ENCODE results near the gene SHMT1.
"Not testable (repeated sequence)": the region's sequence is repeated elsewhere in the genome, so short reads cannot be mapped to it uniquely, and the experiment has no call there.

Gene SHMT1

DNA sequence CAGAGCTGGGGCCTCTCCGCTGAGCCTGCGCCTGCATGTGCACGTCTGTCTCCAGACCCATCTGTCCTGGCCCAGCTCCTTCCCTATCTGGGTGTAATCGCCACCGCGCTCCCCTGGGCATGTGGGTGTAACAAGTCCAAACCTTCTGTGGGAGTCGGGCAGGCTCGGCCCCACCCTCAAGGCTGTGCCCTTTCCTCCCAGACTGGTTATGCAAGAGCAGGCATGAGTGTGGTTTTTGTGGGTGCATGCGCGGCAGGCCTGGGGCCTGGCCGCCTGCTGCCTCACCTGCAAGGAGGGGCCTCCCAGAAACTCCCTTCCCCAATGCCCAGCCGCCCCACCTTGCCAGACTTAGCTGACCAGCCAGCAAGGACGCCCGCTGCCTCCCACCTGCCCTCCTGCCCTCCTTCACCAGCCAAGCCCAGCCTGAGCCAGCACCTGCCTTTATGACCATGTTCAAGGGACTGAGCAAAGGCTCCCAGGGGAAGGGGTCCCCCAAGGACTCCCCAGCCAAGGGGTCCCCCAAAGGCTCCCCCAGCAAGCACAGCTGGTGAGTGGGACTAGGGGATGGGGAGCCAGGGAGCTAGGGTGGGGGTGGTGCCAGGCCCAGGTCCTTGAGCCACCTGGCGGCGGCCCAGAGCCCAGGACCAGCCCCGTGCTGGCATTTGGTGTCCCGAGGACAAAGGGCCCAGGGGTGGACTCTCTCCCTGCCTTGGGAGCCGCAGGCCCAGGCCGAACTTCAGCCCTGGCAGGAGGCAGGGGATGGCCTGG, 14.3 kb upstream of the SHMT1 start, which contains the start of gene EVPLL:
Gene EVPLL, plus strand, starts transcription at position 342 of the 768 bp plus-strand sequence. CDS start 3,160 bp downstream, outside the sequence.
- peaks cover 12% of the 10 kb centered on the region for H3K27me3 ChIP-seq (replicated peaks; ENCODE audit: control insufficient read depth, insufficient read depth, low read length)
- H3K9ac ChIP-seq (ENCODE audit: low read length): no peak within 1 kb of the TSS
- no peak for DNase-seq (ENCODE audit: low read depth)
- no peaks in the 10 kb centered on the region for H3K36me3 ChIP-seq (ENCODE audit: control insufficient read depth, insufficient read depth, low read length, severe bottlenecking)
- no peak within 1 kb of the TSS for H3K4me3 ChIP-seq (ENCODE audit: low read length)
- peaks cover 6% of the 10 kb centered on the region for H3K9me3 ChIP-seq (ENCODE audit: control insufficient read depth, low read length)
- peaks cover 13% of the 10 kb centered on the region for H3K4me1 ChIP-seq (ENCODE audit: control insufficient read depth, insufficient read depth, low read length)

- Histone ChIP-seq H3K27me3 (replicated peaks; ENCODE audit: control insufficient read depth, insufficient read depth, low read length) (peaks cover 17% of the 10 kb centered on the region), H3K4me1 (ENCODE audit: control insufficient read depth, insufficient read depth, low read length) (peaks cover 13% of the 10 kb centered on the region), H3K36me3 (ENCODE audit: control insufficient read depth, insufficient read depth, low read length, severe bottlenecking) (no peaks in the 10 kb centered on the region), H3K9me3 (ENCODE audit: control insufficient read depth, low read length) (peaks cover 6% of the 10 kb centered on the region), H3K9ac (ENCODE audit: low read length) (no peak overlapping the region), H3K4me3 (ENCODE audit: low read length) (no peak overlapping the region)
- no peak for DNase-seq (ENCODE audit: low read depth)
These were observed 10.9 kb upstream of the SHMT1 start for GRCh38 chr17:18374216-18374615.

DNA sequence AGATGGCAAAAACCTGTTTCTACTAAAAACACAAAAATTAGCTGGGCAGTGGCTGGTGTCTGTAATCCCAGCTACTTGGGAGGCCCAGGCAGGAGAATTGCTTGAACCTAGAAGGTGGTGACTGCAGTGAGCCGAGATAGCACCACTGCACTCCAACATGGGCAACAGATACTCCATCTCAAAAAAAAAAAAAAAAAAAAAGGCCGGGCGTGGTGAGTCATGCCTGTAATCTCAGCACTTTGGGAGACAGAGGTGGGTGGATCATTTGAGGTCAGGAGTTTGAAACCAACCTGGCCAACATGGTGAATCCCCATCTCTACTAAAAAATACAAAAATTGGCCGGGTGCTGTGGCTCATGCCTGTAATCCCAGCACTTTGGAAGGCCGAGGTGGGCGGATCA, 9.8 kb upstream of the SHMT1 start:
- not testable (repeated sequence) for DNase-seq (ENCODE audit: low read depth); H3K4me3 ChIP-seq (ENCODE audit: low read length); H3K9me3 ChIP-seq (ENCODE audit: control insufficient read depth, low read length); H3K36me3 ChIP-seq (ENCODE audit: control insufficient read depth, insufficient read depth, low read length, severe bottlenecking); H3K9ac ChIP-seq (ENCODE audit: low read length)
- H3K27me3 ChIP-seq (replicated peaks; ENCODE audit: control insufficient read depth, insufficient read depth, low read length): peaks cover 20% of the 10 kb centered on the region
- peaks cover 11% of the 10 kb centered on the region for H3K4me1 ChIP-seq (ENCODE audit: control insufficient read depth, insufficient read depth, low read length)

DNA sequence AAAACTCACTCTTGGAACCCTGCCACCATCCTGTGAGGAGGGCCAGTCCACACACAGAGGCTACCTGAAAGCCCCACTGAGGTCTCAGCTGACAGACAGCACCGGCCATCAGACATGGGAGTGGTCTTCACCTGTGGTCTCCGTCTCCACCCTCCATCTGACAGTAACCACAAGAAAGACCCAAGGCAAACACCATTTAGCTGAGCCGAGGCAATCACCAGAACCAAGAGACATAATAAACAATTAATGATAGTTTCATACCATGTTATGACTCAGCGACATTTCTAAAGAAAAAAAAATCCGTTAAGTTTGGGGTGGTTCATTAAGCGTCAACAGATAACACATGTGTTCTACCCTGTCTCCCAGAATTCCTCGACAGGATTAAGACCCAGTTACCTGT, 8.1 kb upstream of the SHMT1 start:
- DNase-seq (ENCODE audit: low read depth): no peak
- Histone ChIP-seq H3K4me1 (ENCODE audit: control insufficient read depth, insufficient read depth, low read length) (no peaks in the 10 kb centered on the region), H3K9me3 (ENCODE audit: control insufficient read depth, low read length) (peaks cover 6% of the 10 kb centered on the region), H3K27me3 (replicated peaks; ENCODE audit: control insufficient read depth, insufficient read depth, low read length) (peaks cover 20% of the 10 kb centered on the region), H3K4me3 (ENCODE audit: low read length) (no peak overlapping the region), H3K9ac (ENCODE audit: low read length) (no peak overlapping the region), H3K36me3 (ENCODE audit: control insufficient read depth, insufficient read depth, low read length, severe bottlenecking) (no peaks in the 10 kb centered on the region)

GRCh38 chr17:18370761-18371160, 7.4 kb upstream of the SHMT1 start:
- H3K4me3 ChIP-seq (ENCODE audit: low read length): no peak overlapping the region
- no peak overlapping the region for H3K9ac ChIP-seq (ENCODE audit: low read length)
- H3K4me1 ChIP-seq (ENCODE audit: control insufficient read depth, insufficient read depth, low read length): no peaks in the 10 kb centered on the region
- no peak for DNase-seq (ENCODE audit: low read depth)
- peaks cover 20% of the 10 kb centered on the region for H3K27me3 ChIP-seq (replicated peaks; ENCODE audit: control insufficient read depth, insufficient read depth, low read length)
- H3K9me3 ChIP-seq (ENCODE audit: control insufficient read depth, low read length): peaks cover 6% of the 10 kb centered on the region
- H3K36me3 ChIP-seq (ENCODE audit: control insufficient read depth, insufficient read depth, low read length, severe bottlenecking): no peaks in the 10 kb centered on the region

- no peaks in the 10 kb centered on the region for H3K4me1 ChIP-seq (ENCODE audit: control insufficient read depth, insufficient read depth, low read length)
- peaks cover 20% of the 10 kb centered on the region for H3K27me3 ChIP-seq (replicated peaks; ENCODE audit: control insufficient read depth, insufficient read depth, low read length)
- DNase-seq (ENCODE audit: low read depth): no peak
- no peak overlapping the region for H3K9ac ChIP-seq (ENCODE audit: low read length)
- no peaks in the 10 kb centered on the region for H3K36me3 ChIP-seq (ENCODE audit: control insufficient read depth, insufficient read depth, low read length, severe bottlenecking)
- H3K4me3 ChIP-seq (ENCODE audit: low read length): no peak overlapping the region
- no peaks in the 10 kb centered on the region for H3K9me3 ChIP-seq (ENCODE audit: control insufficient read depth, low read length)
These were observed 5.6 kb upstream of the SHMT1 start for GRCh38 chr17:18368946-18369345.

DNA sequence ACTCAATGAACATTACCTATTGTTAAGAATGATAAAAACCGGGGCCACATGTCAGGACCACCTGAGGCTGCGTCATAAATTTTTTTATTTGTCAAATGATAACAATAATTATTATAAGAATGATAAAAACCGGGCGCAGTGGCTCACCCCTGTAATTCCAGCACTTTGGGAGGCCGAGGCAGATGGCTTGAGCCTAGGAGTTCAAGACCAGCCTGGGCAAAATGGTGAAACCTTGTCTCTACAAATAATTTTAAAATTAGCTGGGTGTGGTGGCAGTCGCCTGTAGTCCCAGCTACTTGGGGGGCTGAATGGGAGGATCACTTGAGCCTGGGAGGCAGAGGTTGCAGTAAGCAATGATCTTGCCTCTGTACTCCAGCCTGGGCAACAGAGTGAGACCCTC, 816 bp upstream of the SHMT1 start:
- peaks cover 3% of the 10 kb centered on the region for H3K27me3 ChIP-seq (replicated peaks; ENCODE audit: control insufficient read depth, insufficient read depth, low read length)
- H3K36me3 ChIP-seq (ENCODE audit: control insufficient read depth, insufficient read depth, low read length, severe bottlenecking): peaks cover 11% of the 10 kb centered on the region
- peaks cover 5% of the 10 kb centered on the region for H3K4me1 ChIP-seq (ENCODE audit: control insufficient read depth, insufficient read depth, low read length)
- no peak overlapping the region for H3K4me3 ChIP-seq (ENCODE audit: low read length)
- no peak for DNase-seq (ENCODE audit: low read depth)
- H3K9ac ChIP-seq (ENCODE audit: low read length): no peak overlapping the region
- H3K9me3 ChIP-seq (ENCODE audit: control insufficient read depth, low read length): no peaks in the 10 kb centered on the region

GRCh38 chr17:18362698-18363100, 651 bp downstream of the SHMT1 start:
- peaks cover 6% of the 10 kb centered on the region for H3K4me1 ChIP-seq (ENCODE audit: control insufficient read depth, insufficient read depth, low read length)
- no peaks in the 10 kb centered on the region for H3K27me3 ChIP-seq (replicated peaks; ENCODE audit: control insufficient read depth, insufficient read depth, low read length)
- peak; percentile 15 for DNase-seq (ENCODE audit: low read depth)
- peak overlapping the region; percentile 94 for H3K9ac ChIP-seq (ENCODE audit: low read length)
- H3K4me3 ChIP-seq (ENCODE audit: low read length): peak overlapping the region; percentile 87
- H3K9me3 ChIP-seq (ENCODE audit: control insufficient read depth, low read length): no peaks in the 10 kb centered on the region
- peaks cover 20% of the 10 kb centered on the region for H3K36me3 ChIP-seq (ENCODE audit: control insufficient read depth, insufficient read depth, low read length, severe bottlenecking)

DNA sequence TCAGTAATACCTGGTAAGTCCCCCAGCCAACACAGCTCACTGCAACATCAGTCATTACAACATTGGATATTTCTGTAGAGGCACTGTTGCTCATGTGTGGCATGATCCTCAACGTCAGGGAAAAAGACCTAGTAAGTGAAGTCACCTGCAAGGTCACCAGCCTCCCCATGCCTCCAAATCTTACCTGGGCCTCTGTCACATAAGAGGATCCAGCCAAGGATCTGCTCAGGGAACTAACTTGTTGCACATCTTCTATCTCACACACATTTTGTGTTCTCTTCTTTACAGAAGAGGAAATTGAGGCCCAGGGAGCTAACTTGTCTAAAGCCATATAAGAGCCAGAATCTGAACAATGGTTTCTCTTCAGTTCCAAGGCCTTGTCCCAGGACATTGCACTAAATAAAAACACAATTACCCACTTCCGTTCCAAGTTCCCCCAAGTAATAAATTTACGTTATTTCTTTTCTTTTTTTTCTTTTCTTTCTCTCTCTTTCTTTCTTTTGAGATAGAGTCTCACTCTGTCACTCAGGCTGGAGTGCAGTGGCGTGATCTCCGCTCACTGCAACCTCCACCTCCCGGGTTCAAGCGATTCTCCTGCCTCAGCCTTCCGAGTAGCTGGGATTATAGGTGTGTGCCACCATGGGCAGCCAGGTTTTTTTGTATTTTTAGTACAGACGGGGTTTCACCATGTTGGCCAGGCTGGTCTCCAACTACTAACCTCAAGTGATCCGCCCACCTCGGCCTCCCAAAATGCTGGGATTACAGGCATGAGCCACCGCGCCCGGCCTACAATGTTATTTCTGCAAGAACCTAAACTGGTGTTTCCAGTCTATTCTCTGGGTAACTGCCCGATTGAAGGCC, 1.3 kb downstream of the SHMT1 start:
- Histone ChIP-seq H3K36me3 (ENCODE audit: control insufficient read depth, insufficient read depth, low read length, severe bottlenecking) (peaks cover 20% of the 10 kb centered on the region), H3K27me3 (replicated peaks; ENCODE audit: control insufficient read depth, insufficient read depth, low read length) (no peaks in the 10 kb centered on the region), H3K9ac (ENCODE audit: low read length) (peak overlapping the region; percentile 94), H3K4me1 (ENCODE audit: control insufficient read depth, insufficient read depth, low read length) (peaks cover 11% of the 10 kb centered on the region), H3K4me3 (ENCODE audit: low read length) (peak overlapping the region; percentile 87), H3K9me3 (ENCODE audit: control insufficient read depth, low read length) (no peaks in the 10 kb centered on the region)
- DNase-seq (ENCODE audit: low read depth): no peak

GRCh38 chr17:18360518-18360917, 2.8 kb downstream of the SHMT1 start:
- no peaks in the 10 kb centered on the region for H3K9me3 ChIP-seq (ENCODE audit: control insufficient read depth, low read length)
- H3K27me3 ChIP-seq (replicated peaks; ENCODE audit: control insufficient read depth, insufficient read depth, low read length): no peaks in the 10 kb centered on the region

DNA sequence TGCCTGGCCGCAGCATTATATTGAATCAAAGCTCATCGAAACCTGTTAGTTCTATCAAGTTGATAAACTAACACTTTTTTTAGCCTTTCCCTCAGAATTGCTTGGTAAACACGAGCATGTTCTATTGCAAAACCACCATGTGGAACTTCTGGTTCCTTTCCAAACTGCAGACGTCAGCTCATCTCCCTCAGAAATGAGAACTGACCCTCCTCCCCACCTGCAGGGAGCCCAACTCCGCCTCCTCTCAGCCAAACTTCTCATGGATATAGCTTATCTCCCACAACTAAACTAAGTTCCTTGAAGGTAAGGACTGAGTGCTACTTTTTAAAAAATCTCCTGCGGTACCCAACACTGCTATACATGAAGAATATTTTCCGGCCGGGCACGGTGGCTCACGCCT, 6.7 kb downstream of the SHMT1 start:
- H3K27me3 ChIP-seq (replicated peaks; ENCODE audit: control insufficient read depth, insufficient read depth, low read length): no peaks in the 10 kb centered on the region
- H3K9ac ChIP-seq (ENCODE audit: low read length): peak overlapping the region; percentile 76
- peaks cover 51% of the 10 kb centered on the region for H3K36me3 ChIP-seq (ENCODE audit: control insufficient read depth, insufficient read depth, low read length, severe bottlenecking)
- H3K9me3 ChIP-seq (ENCODE audit: control insufficient read depth, low read length): no peaks in the 10 kb centered on the region
- DNase-seq (ENCODE audit: low read depth): peak; percentile 5
- H3K4me3 ChIP-seq (ENCODE audit: low read length): peak overlapping the region; percentile 50
- H3K4me1 ChIP-seq (ENCODE audit: control insufficient read depth, insufficient read depth, low read length): peaks cover 16% of the 10 kb centered on the region

More at GRCh38 chr17:18360518-18360917, 2.8 kb downstream of the SHMT1 start:
- DNase-seq (ENCODE audit: low read depth): no peak
- Histone ChIP-seq H3K4me3 (ENCODE audit: low read length) (no peak overlapping the region), H3K36me3 (ENCODE audit: control insufficient read depth, insufficient read depth, low read length, severe bottlenecking) (peaks cover 23% of the 10 kb centered on the region), H3K9ac (ENCODE audit: low read length) (no peak overlapping the region), H3K4me1 (ENCODE audit: control insufficient read depth, insufficient read depth, low read length) (peaks cover 21% of the 10 kb centered on the region)
